ENCODE data around the gene DES. TPM values are rescaled to one million over a fixed set of nuclear protein-coding genes. Genes with fewer than 3 reads are reported as not detected.

DES gene
- total RNA-seq, 1 experiment from 2014 or later: 0.13 TPM

- Histone ChIP-seq H3K27me3 (replicated peaks) (no peaks in the 10 kb centered on the region), H3K9me3 (replicated peaks) (no peaks in the 10 kb centered on the region), H3K36me3 (no peaks in the 10 kb centered on the region), H3K27ac (no peak overlapping the region), H3K4me1 (replicated peaks) (no peaks in the 10 kb centered on the region), H3K4me3 (no peak overlapping the region)
- DNase-seq (ENCODE audit: low read depth in 1 of 2, low spot score in 2 of 2): peak in 1 of 2 experiments; percentile 16
These were observed 12.7 kb downstream of the DES start for GRCh38 chr2:219430633-219431615.

GRCh38 chr2:219433666-219434467, 15.7 kb downstream of the DES start:
- Histone ChIP-seq H3K36me3 (no peaks in the 10 kb centered on the region), H3K4me3 (no peak overlapping the region), H3K27me3 (replicated peaks) (no peaks in the 10 kb centered on the region), H3K27ac (no peak overlapping the region), H3K4me1 (replicated peaks) (no peaks in the 10 kb centered on the region), H3K9me3 (replicated peaks) (no peaks in the 10 kb centered on the region)
- DNase-seq (ENCODE audit: low read depth in 1 of 2, low spot score in 2 of 2): no peak

GRCh38 chr2:219434468-219434717, 16.2 kb downstream of the DES start:
- no peak for DNase-seq (ENCODE audit: low read depth in 1 of 2, low spot score in 2 of 2)
- Histone ChIP-seq H3K27me3 (replicated peaks) (no peaks in the 10 kb centered on the region), H3K4me3 (no peak overlapping the region), H3K9me3 (replicated peaks) (no peaks in the 10 kb centered on the region), H3K4me1 (replicated peaks) (no peaks in the 10 kb centered on the region), H3K36me3 (no peaks in the 10 kb centered on the region), H3K27ac (no peak overlapping the region)

GRCh38 chr2:219434718-219435525, 16.7 kb downstream of the DES start, which contains the start of gene SPEG:
Gene SPEG, plus strand, starts transcription at chr2:219434843. Its CDS starts 135 bp downstream, at chr2:219434978.
- DNase-seq (ENCODE audit: low read depth in 1 of 2, low spot score in 2 of 2): no peak
- Histone ChIP-seq H3K36me3 (no peaks in the 10 kb centered on the region), H3K27me3 (replicated peaks) (no peaks in the 10 kb centered on the region), H3K9me3 (replicated peaks) (no peaks in the 10 kb centered on the region), H3K4me3 (no peak within 1 kb of the TSS), H3K27ac (no peak within 1 kb of the TSS), H3K4me1 (replicated peaks) (no peaks in the 10 kb centered on the region)

GRCh38 chr2:219435701-219436100, 17.5 kb downstream of the DES start:
- H3K36me3 ChIP-seq: no peaks in the 10 kb centered on the region
- no peak overlapping the region for H3K27ac ChIP-seq
- no peak overlapping the region for H3K4me3 ChIP-seq
- no peak for DNase-seq (ENCODE audit: low read depth in 1 of 2, low spot score in 2 of 2)
- H3K4me1 ChIP-seq (replicated peaks): no peaks in the 10 kb centered on the region
- H3K27me3 ChIP-seq (replicated peaks): peaks cover 2% of the 10 kb centered on the region; the same call in 1 of the 2 replicates
- no peaks in the 10 kb centered on the region for H3K9me3 ChIP-seq (replicated peaks)

- H3K9me3 ChIP-seq (replicated peaks): no peaks in the 10 kb centered on the region
- H3K36me3 ChIP-seq: no peaks in the 10 kb centered on the region
These were observed 18.3 kb downstream of the DES start for GRCh38 chr2:219436491-219436890.

GRCh38 chr2:219437141-219437540, 19.0 kb downstream of the DES start:
- peaks cover 8% of the 10 kb centered on the region for H3K4me1 ChIP-seq (replicated peaks)
- no peaks in the 10 kb centered on the region for H3K9me3 ChIP-seq (replicated peaks)
- H3K36me3 ChIP-seq: no peaks in the 10 kb centered on the region
- H3K27ac ChIP-seq: no peak overlapping the region
- no peak overlapping the region for H3K4me3 ChIP-seq
- no peak for DNase-seq (ENCODE audit: low read depth in 1 of 2, low spot score in 2 of 2)
- H3K27me3 ChIP-seq (replicated peaks): peaks cover 4% of the 10 kb centered on the region; the same call in 1 of the 2 replicates

More at GRCh38 chr2:219436491-219436890, 18.3 kb downstream of the DES start:
- Histone ChIP-seq H3K4me1 (replicated peaks) (peaks cover 6% of the 10 kb centered on the region), H3K27ac (no peak overlapping the region), H3K27me3 (replicated peaks) (peaks cover 4% of the 10 kb centered on the region; the same call in 1 of the 2 replicates), H3K4me3 (no peak overlapping the region)
- DNase-seq (ENCODE audit: low read depth in 1 of 2, low spot score in 2 of 2): no peak

- no peak for DNase-seq (ENCODE audit: low read depth in 1 of 2, low spot score in 2 of 2)
- no peaks in the 10 kb centered on the region for H3K9me3 ChIP-seq (replicated peaks)
- H3K4me1 ChIP-seq (replicated peaks): peaks cover 8% of the 10 kb centered on the region
- H3K27ac ChIP-seq: no peak overlapping the region
- H3K36me3 ChIP-seq: no peaks in the 10 kb centered on the region
- no peak overlapping the region for H3K4me3 ChIP-seq
- H3K27me3 ChIP-seq (replicated peaks): peaks cover 4% of the 10 kb centered on the region; the same call in 1 of the 2 replicates
These were observed 19.6 kb downstream of the DES start for GRCh38 chr2:219437690-219438206.

- DNase-seq (ENCODE audit: low read depth in 1 of 2, low spot score in 2 of 2): no peak
- no peak overlapping the region for H3K4me3 ChIP-seq
- peaks cover 4% of the 10 kb centered on the region; the same call in 1 of the 2 replicates for H3K27me3 ChIP-seq (replicated peaks)
- H3K9me3 ChIP-seq (replicated peaks): no peaks in the 10 kb centered on the region
- no peak overlapping the region for H3K27ac ChIP-seq
- peaks cover 8% of the 10 kb centered on the region for H3K4me1 ChIP-seq (replicated peaks)
- no peaks in the 10 kb centered on the region for H3K36me3 ChIP-seq
These were observed 20.3 kb downstream of the DES start for GRCh38 chr2:219438453-219438852.

- Histone ChIP-seq H3K4me1 (replicated peaks) (peaks cover 8% of the 10 kb centered on the region), H3K4me3 (no peak overlapping the region), H3K9me3 (replicated peaks) (no peaks in the 10 kb centered on the region), H3K27me3 (replicated peaks) (peaks cover 4% of the 10 kb centered on the region; the same call in 1 of the 2 replicates), H3K36me3 (no peaks in the 10 kb centered on the region), H3K27ac (no peak overlapping the region)
- DNase-seq (ENCODE audit: low read depth in 1 of 2, low spot score in 2 of 2): no peak
These were observed 21.3 kb downstream of the DES start for GRCh38 chr2:219439506-219439905.

GRCh38 chr2:219440388-219441256, 22.4 kb downstream of the DES start:
- peaks cover 4% of the 10 kb centered on the region; the same call in 1 of the 2 replicates for H3K27me3 ChIP-seq (replicated peaks)
- no peaks in the 10 kb centered on the region for H3K36me3 ChIP-seq
- no peak overlapping the region for H3K4me3 ChIP-seq
- no peaks in the 10 kb centered on the region for H3K9me3 ChIP-seq (replicated peaks)
- no peak for DNase-seq (ENCODE audit: low read depth in 1 of 2, low spot score in 2 of 2)
- H3K4me1 ChIP-seq (replicated peaks): peaks cover 8% of the 10 kb centered on the region
- H3K27ac ChIP-seq: no peak overlapping the region

GRCh38 chr2:219441451-219442255, 23.5 kb downstream of the DES start:
- no peaks in the 10 kb centered on the region for H3K36me3 ChIP-seq
- H3K9me3 ChIP-seq (replicated peaks): no peaks in the 10 kb centered on the region
- H3K4me3 ChIP-seq: peak overlapping the region; percentile 45
- DNase-seq (ENCODE audit: low read depth in 1 of 2, low spot score in 2 of 2): peak in 1 of 2 experiments; percentile 15
- H3K27me3 ChIP-seq (replicated peaks): peaks cover 4% of the 10 kb centered on the region; the same call in 1 of the 2 replicates
- no peak overlapping the region for H3K27ac ChIP-seq
- peaks cover 8% of the 10 kb centered on the region for H3K4me1 ChIP-seq (replicated peaks)
